Activated CD8-positive, alpha-beta memory T cell treated with anti-CD3 and anti-CD28 coated beads, Interleukin-2, amount 10 ng/mL, durations not matched to agents 7 days and 5 days (primary cell): ENCODE results near the gene CXCL8. TPM values are rescaled to one million over a fixed set of nuclear protein-coding genes. Genes with fewer than 3 reads are reported as not detected.
A peak's percentile ranks its signal among the peaks of the same experiment; 100 is the strongest.

Experiments
- ATAC-seq: fragments of 150-1000 bp; cut with Tn5 transposase; one replicate; pipeline ENCODE4 v1.10.0; 2021; ENCODE audit warnings: moderate library complexity
- CTCF ChIA-PET: fragments of 350-600 bp; sonication (Branson Sonifier 250); formaldehyde crosslinking; loops from one replicate; lab custom pipeline; 2021; ENCODE audit warnings: antibody characterized with exemption; lab: Charles Lee
- DNase-seq: peaks from one replicate; pipeline ENCODE4 v3.0.0-alpha.2; 2020
- H3K27ac Mint-ChIP-seq: one replicate; pipeline ENCODE4 v1.8.0; 2021; ENCODE audit warnings: mild to moderate bottlenecking, mixed read lengths
- H3K27me3 Mint-ChIP-seq: one replicate; pipeline ENCODE4 v1.8.0; 2021; ENCODE audit warnings: mixed read lengths
- H3K36me3 Mint-ChIP-seq: one replicate; pipeline ENCODE4 v1.8.0; 2021; ENCODE audit warnings: mild to moderate bottlenecking, mixed read lengths
- H3K4me1 Mint-ChIP-seq: one replicate; pipeline ENCODE4 v1.8.0; 2021; ENCODE audit warnings: mixed read lengths
- H3K4me3 Mint-ChIP-seq: one replicate; pipeline ENCODE4 v1.8.0; 2021; ENCODE audit warnings: mild to moderate bottlenecking, moderate library complexity, mixed read lengths
- H3K9me3 Mint-ChIP-seq: one replicate; pipeline ENCODE4 v1.8.0; 2022; ENCODE audit warnings: low read depth, mixed read lengths
- total RNA-seq, 2 experiments: library from RNA; stranded (reverse); gene quantifications; one replicate each; pipeline ENCODE4 v1.2.3, GENCODE V29; 2021

CXCL8 gene
- total RNA-seq, 2 experiments from 2014 or later, result 0.18 to 0.80 TPM

- Mint-ChIP-seq H3K36me3 (no peaks in the 10 kb centered on the region), H3K4me1 (no peaks in the 10 kb centered on the region), H3K4me3 (no peak overlapping the region), H3K27me3 (no peaks in the 10 kb centered on the region), H3K27ac (no peak overlapping the region), H3K9me3 (no peaks in the 10 kb centered on the region)
- CTCF ChIA-PET, result no interaction called here
- DNase-seq (no peak), ATAC-seq (no peak)
These were observed 14.9 kb upstream of the CXCL8 start for GRCh38 chr4:73725510-73725909.

GRCh38 chr4:73725985-73726384 lies 14.4 kb upstream of the CXCL8 start:
- H3K4me1 Mint-ChIP-seq, result no peaks in the 10 kb centered on the region
- CTCF ChIA-PET, result no interaction called here
- H3K36me3 Mint-ChIP-seq, result no peaks in the 10 kb centered on the region
- no peak for ATAC-seq
- no peak overlapping the region for H3K27ac Mint-ChIP-seq
- H3K27me3 Mint-ChIP-seq, result no peaks in the 10 kb centered on the region
- no peak overlapping the region for H3K4me3 Mint-ChIP-seq
- no peak for DNase-seq
- no peaks in the 10 kb centered on the region for H3K9me3 Mint-ChIP-seq

- DNase-seq (no peak), ATAC-seq (no peak)
- peaks cover 10% of the 10 kb centered on the region for H3K4me1 Mint-ChIP-seq
- CTCF ChIA-PET, result no interaction called here
- no peak overlapping the region for H3K27ac Mint-ChIP-seq
- no peaks in the 10 kb centered on the region for H3K27me3 Mint-ChIP-seq
- H3K9me3 Mint-ChIP-seq, result no peaks in the 10 kb centered on the region
- no peak overlapping the region for H3K4me3 Mint-ChIP-seq
- no peaks in the 10 kb centered on the region for H3K36me3 Mint-ChIP-seq
These were observed 12.7 kb upstream of the CXCL8 start for GRCh38 chr4:73727685-73728084.

GRCh38 chr4:73728091-73728741 lies 12.2 kb upstream of the CXCL8 start:
- ATAC-seq (no peak), DNase-seq (no peak)
- CTCF ChIA-PET, result no interaction called here
- peaks cover 2% of the 10 kb centered on the region for H3K27me3 Mint-ChIP-seq
- no peaks in the 10 kb centered on the region for H3K9me3 Mint-ChIP-seq
- H3K4me3 Mint-ChIP-seq, result no peak overlapping the region
- no peak overlapping the region for H3K27ac Mint-ChIP-seq
- H3K4me1 Mint-ChIP-seq, result peaks cover 10% of the 10 kb centered on the region
- no peaks in the 10 kb centered on the region for H3K36me3 Mint-ChIP-seq

- Mint-ChIP-seq H3K27ac (no peak overlapping the region), H3K27me3 (peaks cover 3% of the 10 kb centered on the region), H3K4me3 (no peak overlapping the region), H3K4me1 (peaks cover 12% of the 10 kb centered on the region), H3K36me3 (no peaks in the 10 kb centered on the region), H3K9me3 (no peaks in the 10 kb centered on the region)
- CTCF ChIA-PET, result interaction anchor here (0.7 kb wide), 1 partner anchor 266 kb away, joined by 3 read pairs; no protein-coding TSS in a partner anchor
- ATAC-seq (peak; percentile 51), DNase-seq (no peak)
These were observed 10.7 kb upstream of the CXCL8 start for GRCh38 chr4:73729534-73730165.

- H3K4me3 Mint-ChIP-seq, result no peak overlapping the region
- no peaks in the 10 kb centered on the region for H3K36me3 Mint-ChIP-seq
- H3K4me1 Mint-ChIP-seq, result peaks cover 13% of the 10 kb centered on the region
- DNase-seq (no peak), ATAC-seq (no peak)
- H3K27ac Mint-ChIP-seq, result no peak overlapping the region
- peaks cover 3% of the 10 kb centered on the region for H3K27me3 Mint-ChIP-seq
- CTCF ChIA-PET, result no interaction called here
- no peaks in the 10 kb centered on the region for H3K9me3 Mint-ChIP-seq
These were observed 10.1 kb upstream of the CXCL8 start for GRCh38 chr4:73730292-73730691.

- peaks cover 13% of the 10 kb centered on the region for H3K4me1 Mint-ChIP-seq
- H3K9me3 Mint-ChIP-seq, result no peaks in the 10 kb centered on the region
- H3K36me3 Mint-ChIP-seq, result no peaks in the 10 kb centered on the region
- DNase-seq (no peak), ATAC-seq (no peak)
- CTCF ChIA-PET, result no interaction called here
- H3K4me3 Mint-ChIP-seq, result no peak overlapping the region
- no peak overlapping the region for H3K27ac Mint-ChIP-seq
- H3K27me3 Mint-ChIP-seq, result peaks cover 3% of the 10 kb centered on the region
These were observed 9.5 kb upstream of the CXCL8 start for GRCh38 chr4:73730867-73731266.

GRCh38 chr4:73731968-73732610 lies 8.3 kb upstream of the CXCL8 start:
- Mint-ChIP-seq H3K9me3 (no peaks in the 10 kb centered on the region), H3K27ac (no peak overlapping the region), H3K4me1 (peaks cover 13% of the 10 kb centered on the region), H3K27me3 (peaks cover 3% of the 10 kb centered on the region), H3K36me3 (no peaks in the 10 kb centered on the region), H3K4me3 (no peak overlapping the region)
- ATAC-seq, result no peak
- DNase-seq, result no peak
- CTCF ChIA-PET, result no interaction called here

GRCh38 chr4:73732759-73733431 lies 7.5 kb upstream of the CXCL8 start:
- no peak for ATAC-seq
- H3K9me3 Mint-ChIP-seq, result no peaks in the 10 kb centered on the region
- no peak for DNase-seq
- no peak overlapping the region for H3K27ac Mint-ChIP-seq
- H3K4me1 Mint-ChIP-seq, result peaks cover 13% of the 10 kb centered on the region
- no peaks in the 10 kb centered on the region for H3K36me3 Mint-ChIP-seq
- peaks cover 3% of the 10 kb centered on the region for H3K27me3 Mint-ChIP-seq
- H3K4me3 Mint-ChIP-seq, result no peak overlapping the region
- CTCF ChIA-PET, result no interaction called here

GRCh38 chr4:73734530-73735001 lies 5.8 kb upstream of the CXCL8 start:
- peaks cover 13% of the 10 kb centered on the region for H3K4me1 Mint-ChIP-seq
- no peaks in the 10 kb centered on the region for H3K9me3 Mint-ChIP-seq
- DNase-seq, result no peak
- H3K36me3 Mint-ChIP-seq, result no peaks in the 10 kb centered on the region
- H3K27me3 Mint-ChIP-seq, result peaks cover 3% of the 10 kb centered on the region
- no peak for ATAC-seq
- no peak overlapping the region for H3K27ac Mint-ChIP-seq
- CTCF ChIA-PET, result no interaction called here
- no peak overlapping the region for H3K4me3 Mint-ChIP-seq

GRCh38 chr4:73735231-73735630 lies 5.1 kb upstream of the CXCL8 start:
- ATAC-seq (peak; percentile 20), DNase-seq (no peak)
- no peak overlapping the region for H3K4me3 Mint-ChIP-seq
- CTCF ChIA-PET, result no interaction called here
- peaks cover 13% of the 10 kb centered on the region for H3K4me1 Mint-ChIP-seq
- H3K27me3 Mint-ChIP-seq, result peaks cover 5% of the 10 kb centered on the region
- no peak overlapping the region for H3K27ac Mint-ChIP-seq
- H3K36me3 Mint-ChIP-seq, result no peaks in the 10 kb centered on the region
- no peaks in the 10 kb centered on the region for H3K9me3 Mint-ChIP-seq

- no peak for DNase-seq
- Mint-ChIP-seq H3K27ac (no peak overlapping the region), H3K4me3 (no peak overlapping the region), H3K9me3 (peaks cover 2% of the 10 kb centered on the region), H3K36me3 (no peaks in the 10 kb centered on the region), H3K4me1 (no peaks in the 10 kb centered on the region), H3K27me3 (peaks cover 2% of the 10 kb centered on the region)
- no peak for ATAC-seq
- CTCF ChIA-PET, result no interaction called here
These were observed 821 bp downstream of the CXCL8 start for GRCh38 chr4:73741031-73741749.
